HepG2 (cell line): ENCODE measurements around the gene TCF7L2. TPM values are rescaled to one million over a fixed set of nuclear protein-coding genes. Genes with fewer than 3 reads are reported as not detected.

Experiments used
- MED8 ChIP-seq: sonication (generic); formaldehyde crosslinking; IDR thresholded peaks from 2 replicates; pipeline ENCODE4 v1.8.1; 2023; ENCODE audit warnings: mild to moderate bottlenecking, missing genetic modification reagents; ENCODE audit not compliant: insufficient replicate concordance
- RERE ChIP-seq: IDR thresholded peaks from 2 replicates; pipeline ENCODE4 v1.6.1; 2016; ENCODE audit warnings: low read depth, missing genetic modification reagents, missing compliant biosample characterization
- SRSF9 ChIP-seq: fragments of 200-400 bp; formaldehyde crosslinking; IDR thresholded peaks from 2 replicates; pipeline ENCODE4 v1.6.1; 2018; ENCODE audit warnings: borderline replicate concordance, mild to moderate bottlenecking, low read depth, low read length; ENCODE audit not compliant: insufficient read depth, poor library complexity, severe bottlenecking
- YEATS4 ChIP-seq: sonication (generic); formaldehyde crosslinking; IDR thresholded peaks from 2 replicates; pipeline ENCODE4 v1.4.0; 2020; ENCODE audit warnings: missing genetic modification reagents, borderline replicate concordance
- ZBTB40 ChIP-seq, 2 experiments: fragments of 450-650 bp in 1 of 2; sonication (generic) in 1 of 2; formaldehyde crosslinking in 1 of 2; IDR thresholded peaks; 2 replicates each; pipeline versions ENCODE4 v1.6.1 to v1.8.0; 2016 to 2022; ENCODE audit warnings: antibody characterized with exemption in 1 of 2, mild to moderate bottlenecking in 1 of 2, missing genetic modification reagents in 1 of 2
- ZNF160 ChIP-seq: sonication (generic); formaldehyde crosslinking; IDR thresholded peaks from 2 replicates; pipeline ENCODE4 v1.8.0; 2022; ENCODE audit warnings: mild to moderate bottlenecking, inconsistent platforms, missing genetic modification reagents
- ZNF232 ChIP-seq: sonication (generic); formaldehyde crosslinking; IDR thresholded peaks from 2 replicates; pipeline ENCODE4 v1.4.0; 2020; ENCODE audit warnings: missing genetic modification reagents, borderline replicate concordance
- ZNF414 ChIP-seq: sonication (generic); formaldehyde crosslinking; IDR thresholded peaks from 2 replicates; pipeline ENCODE4 v1.5.0; 2020; ENCODE audit warnings: missing genetic modification reagents
- ZNF674 ChIP-seq: sonication (generic); formaldehyde crosslinking; IDR thresholded peaks from 2 replicates; pipeline ENCODE4 v1.5.0; 2020; ENCODE audit warnings: low read depth, mild to moderate bottlenecking, missing genetic modification reagents
- ZNF746 ChIP-seq: sonication (generic); formaldehyde crosslinking; IDR thresholded peaks from 2 replicates; pipeline ENCODE4 v1.8.0; 2022; ENCODE audit warnings: mild to moderate bottlenecking, missing genetic modification reagents
- polyA plus RNA-seq, 8 experiments: library from polyadenylated mRNA; depleted of rRNA in 3 of 8; stranded (reverse) in 7 of 8; unstranded in 1 of 8; fragments of >200 nt; fragmentation: Illumina TruSeq in 4 of 8; extraction: Trizol in 4 of 8; gene quantifications; 2 replicates each; pipeline versions ENCODE4 v1.2.1 to v1.2.3, GENCODE V29; 2011 to 2016; ENCODE audit warnings: low read depth in 4 of 8, missing spikeins in 1 of 8, mixed read lengths in 1 of 8; ENCODE audit not compliant: insufficient read depth in 1 of 8
- total RNA-seq, 5 experiments: library from RNA; depleted of rRNA; stranded (reverse); fragments of >200 nt; fragmentation: Illumina TruSeq; extraction: Trizol; gene quantifications; 2 replicates each; pipeline ENCODE4 v1.2.3, GENCODE V29; 2016; ENCODE audit warnings: low read depth in 1 of 5

TCF7L2 gene
- total and polyA plus RNA-seq, 2 of the 13 experiments (the other 11 are each of a cell fraction or from before 2014, with no cell fraction given), result 3.9 to 13.7 TPM

DNA sequence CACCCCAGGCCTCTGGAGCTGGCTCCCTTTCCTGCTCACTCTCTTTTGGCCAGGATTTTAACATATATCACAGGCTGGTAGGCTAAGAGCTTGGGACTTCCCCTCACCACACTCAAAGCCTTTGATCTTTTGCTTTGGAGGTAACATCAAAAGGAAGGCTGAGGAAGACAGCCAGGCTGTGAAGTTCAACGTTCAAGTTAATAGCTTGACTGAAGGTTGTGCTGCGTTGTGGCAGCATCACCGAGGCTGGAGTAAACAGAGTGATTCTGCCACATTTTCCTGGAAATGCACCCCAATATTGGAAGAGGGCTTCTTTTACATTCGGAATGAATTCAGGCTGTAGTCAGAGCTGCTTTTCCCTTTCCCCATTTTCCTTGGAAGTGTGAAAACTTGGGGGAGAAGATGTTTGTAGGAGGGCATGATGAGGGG, 57.3 kb downstream of the TCF7L2 start (continued):
- TF ChIP-seq ZNF414, result peak; percentile 92
- no peak for TF ChIP-seq ZNF160 (CRISPR knock-in tag)
- no peak for TF ChIP-seq ZNF232
- TF ChIP-seq MED8 (CRISPR knock-in tag), result no peak
- 0 out of 2 replicates have a peak, but pooled peaks have one; percentile 45 for TF ChIP-seq ZNF746 (CRISPR knock-in tag)
- no peak for TF ChIP-seq SRSF9
- TF ChIP-seq ZBTB40 (IDR thresholded peaks at IDR 0.05), result no peak
- no peak for TF ChIP-seq ZBTB40 (CRISPR knock-in tag; IDR thresholded peaks at IDR 0.05)
- peak; percentile 86 for TF ChIP-seq RERE (CRISPR knock-in tag)
- TF ChIP-seq YEATS4 (CRISPR knock-in tag), result no peak; the same call in 1 of the 2 replicates
- TF ChIP-seq ZNF674 (CRISPR knock-in tag), result no peak
